ENCODE measurements around the gene LMNTD2. TPM values are rescaled to one million over a fixed set of nuclear protein-coding genes. Genes with fewer than 3 reads are reported as not detected.

The LMNTD2 gene
- total and polyA plus RNA-seq, 2 of the 13 experiments (the other 11 are each of a cell fraction or from before 2014, with no cell fraction given), result 1.1 to 3.1 TPM

- TF ChIP-seq ZFP91 (CRISPR knock-in tag; IDR thresholded peaks at IDR 0.05; ENCODE audit: borderline replicate concordance) (peak; percentile 68), ZC3H4 (CRISPR knock-in tag; IDR thresholded peaks at IDR 0.05; ENCODE audit: borderline replicate concordance) (no peak), ZNF318 (CRISPR knock-in tag; IDR thresholded peaks at IDR 0.05) (0 out of 2 replicates have a peak, but pooled peaks have one; percentile 18), ATF7-NPFF (CRISPR knock-in tag; IDR thresholded peaks at IDR 0.05; ENCODE audit: low read depth) (peak; percentile 76; the same call in 1 of the 2 replicates), FOXO1 (CRISPR knock-in tag; IDR thresholded peaks at IDR 0.05) (0 out of 2 replicates have a peak, but pooled peaks have one; percentile 9), FOXK2 (IDR thresholded peaks at IDR 0.05) (no peak), MED1 (CRISPR knock-in tag; IDR thresholded peaks at IDR 0.05) (peak; percentile 61), ZFP36L1 (CRISPR knock-in tag; IDR thresholded peaks at IDR 0.05) (no peak), ADNP (CRISPR knock-in tag; IDR thresholded peaks at IDR 0.05) (no peak), ZNF670 (CRISPR knock-in tag; IDR thresholded peaks at IDR 0.05; ENCODE audit: borderline replicate concordance) (0 out of 2 replicates have a peak, but pooled peaks have one; percentile 53), SRSF9 (IDR thresholded peaks at IDR 0.05; ENCODE audit: borderline replicate concordance, insufficient read depth, low read depth, low read length, poor library complexity, severe bottlenecking) (no peak), ZNF766 (CRISPR knock-in tag; IDR thresholded peaks at IDR 0.05; ENCODE audit: borderline replicate concordance) (no peak), ZNF563 (CRISPR knock-in tag; IDR thresholded peaks at IDR 0.05) (peak; percentile 78; the same call in 1 of the 2 replicates), NFYB (CRISPR knock-in tag; IDR thresholded peaks at IDR 0.05) (no peak; the same call in 1 of the 2 replicates), NR0B2 (CRISPR knock-in tag; IDR thresholded peaks at IDR 0.05) (peak; percentile 72; the same call in 1 of the 2 replicates), BORCS8-MEF2B (CRISPR knock-in tag; IDR thresholded peaks at IDR 0.05) (peak; percentile 16; the same call in 1 of the 2 replicates), SOX6 (IDR thresholded peaks at IDR 0.05) (no peak), SOX6 (CRISPR knock-in tag; IDR thresholded peaks at IDR 0.05) (peak; percentile 50), ZNF768 (CRISPR knock-in tag; IDR thresholded peaks at IDR 0.05) (peak; percentile 18; the same call in 1 of the 2 replicates)
These were observed 41.9 kb downstream of the LMNTD2 start (continued) for GRCh38 chr11:518463-519202.

Measured in HepG2 (cell line).